Measurements from ENCODE around the gene PNLIPRP3.
"Not testable (repeated sequence)": the region's sequence is repeated elsewhere in the genome, so short reads cannot be mapped to it uniquely, and the experiment has no call there.

The PNLIPRP3 gene
- total RNA-seq, result 0 reads per million in 9 experiments

DNA sequence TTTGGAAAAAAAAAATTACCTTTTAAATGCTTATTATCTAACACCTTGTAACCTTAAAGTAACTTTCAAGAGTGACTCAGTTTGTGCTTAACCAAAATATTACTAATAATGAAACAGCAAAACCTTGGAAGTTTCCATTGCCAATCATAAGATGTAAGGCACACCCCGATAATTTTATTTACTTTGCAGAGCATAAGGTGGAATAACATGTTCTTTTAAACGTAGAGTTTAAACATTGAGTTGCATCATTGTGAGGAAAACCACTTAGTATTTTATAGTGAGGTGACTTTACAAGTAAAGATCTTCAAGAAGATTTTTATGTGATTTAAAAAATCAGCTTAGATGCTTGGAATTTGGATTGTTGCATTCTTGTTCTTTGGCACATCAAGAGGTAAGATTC is at the start of gene PNLIPRP3:
Gene PNLIPRP3 (plus strand): TSS at position 177 of the 400 bp plus-strand sequence. CDS start 166 bp downstream, at position 343.
- Mint-ChIP-seq H3K27me3 (no peaks in the 10 kb centered on the region), H3K27ac (no peak within 1 kb of the TSS), H3K36me3 (ENCODE audit: insufficient read depth) (no peaks in the 10 kb centered on the region), H3K9me3 (peaks cover 0 to 1% of the 10 kb centered on the region in 2 donors), H3K4me3 (no peak within 1 kb of the TSS), H3K4me1 (ENCODE audit: low read depth in 2 of 2) (no peaks in the 10 kb centered on the region)
- DNase-seq, result no peak
- ATAC-seq (replicated peaks), result no peak

DNA sequence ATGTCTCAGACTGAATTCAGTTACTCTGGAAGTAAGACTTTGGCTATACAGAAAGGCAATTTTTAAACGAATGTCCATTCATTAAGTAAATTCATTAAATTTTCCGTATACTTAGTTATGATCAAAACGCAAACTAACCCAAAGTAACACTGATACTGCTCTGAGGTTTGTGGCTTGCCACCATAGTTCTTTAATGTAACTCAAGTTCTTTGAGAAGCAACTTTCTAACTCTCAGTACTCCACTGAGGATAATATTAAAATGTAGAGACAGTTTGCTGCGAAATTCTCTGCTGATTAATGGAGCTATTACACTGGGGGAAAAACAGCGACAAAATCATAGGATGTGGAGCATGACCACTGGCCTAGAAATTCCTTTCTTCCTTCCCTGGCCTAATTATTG is 45.4 kb upstream of the PNLIPRP3 start:
- no peak overlapping the region for H3K4me3 Mint-ChIP-seq

DNA sequence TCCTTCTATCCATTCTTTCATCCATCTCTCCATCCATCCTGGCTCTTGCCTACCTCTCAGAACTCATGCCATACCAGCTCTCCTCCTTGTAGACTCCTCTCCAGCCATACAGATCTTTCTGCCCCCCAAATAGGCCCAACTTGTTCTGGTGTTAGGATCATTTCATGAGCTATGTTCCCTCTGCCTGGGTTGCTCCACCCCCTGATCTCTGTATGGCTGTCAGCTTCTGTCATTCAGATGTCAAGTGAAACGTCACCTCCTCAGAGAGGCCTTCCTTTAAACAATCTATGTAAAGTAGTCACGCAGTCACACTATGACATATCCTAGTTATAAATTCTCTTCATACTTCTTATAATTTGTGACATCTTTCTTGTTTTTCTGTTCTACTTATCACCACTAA is 42.3 kb upstream of the PNLIPRP3 start:
- Mint-ChIP-seq H3K4me3 (no peak overlapping the region), H3K27me3 (no peaks in the 10 kb centered on the region), H3K36me3 (ENCODE audit: insufficient read depth) (no peaks in the 10 kb centered on the region), H3K9me3 (no peaks in the 10 kb centered on the region), H3K4me1 (ENCODE audit: low read depth in 2 of 2) (no peaks in the 10 kb centered on the region), H3K27ac (no peak overlapping the region)
- ATAC-seq (replicated peaks) (no peak), DNase-seq (no peak)

More for the DNA sequence above, 45.4 kb upstream of the PNLIPRP3 start:
- Mint-ChIP-seq H3K27ac (no peak overlapping the region), H3K9me3 (no peaks in the 10 kb centered on the region), H3K27me3 (no peaks in the 10 kb centered on the region), H3K4me1 (ENCODE audit: low read depth in 2 of 2) (peaks cover 0 to 2% of the 10 kb centered on the region in 2 donors), H3K36me3 (ENCODE audit: insufficient read depth) (no peaks in the 10 kb centered on the region)
- DNase-seq (no peak), ATAC-seq (replicated peaks) (no peak)

DNA sequence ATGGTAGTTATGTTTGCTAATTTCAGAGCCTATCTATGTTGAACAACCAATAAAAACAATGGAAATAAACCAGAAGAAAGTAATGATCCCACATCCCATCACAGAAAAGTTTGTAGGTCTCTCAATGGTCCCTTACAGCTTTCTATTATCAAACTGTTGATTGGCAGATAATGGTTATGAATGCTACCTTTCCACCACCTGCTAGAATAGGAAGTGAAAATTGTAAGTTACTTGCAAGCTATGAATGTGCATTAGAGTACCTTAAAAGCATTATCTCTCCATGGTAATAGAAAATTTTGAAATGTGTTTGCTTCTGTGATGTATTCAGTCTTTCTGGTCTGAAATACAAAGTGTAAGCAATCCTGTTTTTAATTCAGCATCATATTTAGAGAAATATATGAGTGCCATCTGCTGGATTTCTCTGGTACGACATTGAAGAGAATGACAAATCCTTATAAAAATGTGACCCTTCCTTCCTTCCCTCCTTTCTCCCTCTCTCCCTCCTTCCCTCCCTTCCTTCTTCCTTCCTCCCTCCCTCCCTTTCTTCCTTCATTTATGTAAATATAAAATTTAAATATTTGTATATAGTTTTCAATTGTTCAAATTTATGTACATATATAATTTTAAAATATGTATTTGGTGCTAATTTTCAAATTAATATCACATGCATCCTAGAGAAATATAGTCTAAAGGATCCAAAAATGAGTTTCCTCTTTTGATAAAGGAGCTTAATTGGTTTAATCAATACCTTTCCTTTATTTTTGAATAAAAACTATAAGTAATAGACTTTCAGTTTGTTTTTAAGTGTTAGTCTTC is 41.4 kb upstream of the PNLIPRP3 start:
- no peak for ATAC-seq (replicated peaks)
- H3K27me3 Mint-ChIP-seq, result no peaks in the 10 kb centered on the region
- H3K36me3 Mint-ChIP-seq (ENCODE audit: insufficient read depth), result no peaks in the 10 kb centered on the region
- no peak overlapping the region for H3K27ac Mint-ChIP-seq
- H3K9me3 Mint-ChIP-seq, result no peaks in the 10 kb centered on the region
- H3K4me3 Mint-ChIP-seq, result no peak overlapping the region
- no peaks in the 10 kb centered on the region for H3K4me1 Mint-ChIP-seq (ENCODE audit: low read depth in 2 of 2)
- no peak for DNase-seq

DNA sequence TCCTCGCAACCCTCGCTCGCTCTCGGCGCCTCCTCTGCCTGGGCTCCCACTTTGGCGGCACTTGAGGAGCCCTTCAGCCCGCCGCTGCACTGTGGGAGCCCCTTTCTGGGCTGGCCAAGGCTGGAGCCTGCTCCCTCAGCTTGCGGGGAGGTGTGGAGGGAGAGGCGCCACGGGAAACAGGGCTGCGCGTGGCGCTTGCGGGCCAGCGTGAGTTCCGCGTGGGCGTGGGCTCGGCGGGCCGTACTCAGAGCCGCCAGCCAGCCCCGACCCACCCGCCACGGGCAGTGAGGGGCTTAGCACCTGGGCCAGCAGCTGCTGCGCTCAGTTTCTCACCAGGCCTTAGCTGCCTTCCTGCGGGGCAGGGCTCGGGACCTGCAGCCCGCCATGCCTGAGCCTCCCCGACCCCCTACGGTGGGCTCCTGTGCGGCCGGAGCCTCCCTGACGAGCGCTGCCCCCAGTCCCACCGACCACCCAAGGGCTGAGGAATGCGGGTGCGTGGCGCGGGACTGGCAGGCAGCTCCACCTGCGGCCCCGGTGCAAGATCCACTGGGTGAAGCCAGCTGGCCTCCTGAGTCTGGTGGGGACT is 34.3 kb upstream of the PNLIPRP3 start:
- ATAC-seq (replicated peaks); H3K36me3 Mint-ChIP-seq (ENCODE audit: insufficient read depth); H3K9me3 Mint-ChIP-seq; H3K4me3 Mint-ChIP-seq; H3K27ac Mint-ChIP-seq; H3K27me3 Mint-ChIP-seq; H3K4me1 Mint-ChIP-seq (ENCODE audit: low read depth in 2 of 2); DNase-seq: not testable (repeated sequence)

DNA sequence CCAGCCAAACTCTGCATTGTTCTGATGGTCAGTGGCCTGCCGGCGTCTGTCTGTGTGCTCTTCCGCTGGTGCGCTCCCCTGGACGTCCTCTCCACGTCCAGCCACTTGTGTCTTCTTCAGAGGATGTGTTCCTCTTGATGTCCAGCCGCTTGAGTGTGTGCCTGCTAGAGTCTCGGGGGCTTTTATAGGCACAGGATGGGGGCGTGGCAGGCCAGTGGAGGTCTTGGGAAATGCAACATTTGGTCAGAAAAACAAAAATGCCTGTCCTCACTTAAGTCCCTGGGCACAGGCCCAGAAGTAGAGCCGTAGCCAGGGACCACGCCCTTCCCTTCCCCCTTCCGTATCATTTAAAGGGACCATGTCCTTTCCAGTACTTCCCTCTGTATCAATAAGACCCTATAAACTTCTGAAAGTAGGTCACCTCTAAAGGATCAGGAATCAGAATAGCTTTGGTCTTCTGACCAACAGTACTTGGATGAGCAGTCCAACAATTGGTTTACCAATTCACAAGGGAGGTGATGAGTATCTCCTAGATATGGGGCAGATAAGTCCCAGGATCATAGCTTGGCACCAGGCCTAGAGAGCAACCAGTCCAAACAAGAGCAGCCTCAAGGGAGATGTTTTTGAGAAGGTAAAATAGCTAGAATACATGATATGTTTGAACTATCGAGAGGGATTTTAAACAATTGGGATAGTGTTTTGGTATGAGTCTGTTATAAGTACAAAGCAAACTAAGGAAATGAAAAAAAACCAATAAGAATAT is 32.2 kb upstream of the PNLIPRP3 start:
- H3K4me3 Mint-ChIP-seq, result no peak overlapping the region
- DNase-seq (no peak), ATAC-seq (replicated peaks) (no peak)
- H3K27ac Mint-ChIP-seq, result no peak overlapping the region
- H3K36me3 Mint-ChIP-seq (ENCODE audit: insufficient read depth), result no peaks in the 10 kb centered on the region
- H3K27me3 Mint-ChIP-seq, result no peaks in the 10 kb centered on the region
- H3K9me3 Mint-ChIP-seq, result peaks cover under 1 to 2% of the 10 kb centered on the region in 2 donors
- no peaks in the 10 kb centered on the region for H3K4me1 Mint-ChIP-seq (ENCODE audit: low read depth in 2 of 2)

DNA sequence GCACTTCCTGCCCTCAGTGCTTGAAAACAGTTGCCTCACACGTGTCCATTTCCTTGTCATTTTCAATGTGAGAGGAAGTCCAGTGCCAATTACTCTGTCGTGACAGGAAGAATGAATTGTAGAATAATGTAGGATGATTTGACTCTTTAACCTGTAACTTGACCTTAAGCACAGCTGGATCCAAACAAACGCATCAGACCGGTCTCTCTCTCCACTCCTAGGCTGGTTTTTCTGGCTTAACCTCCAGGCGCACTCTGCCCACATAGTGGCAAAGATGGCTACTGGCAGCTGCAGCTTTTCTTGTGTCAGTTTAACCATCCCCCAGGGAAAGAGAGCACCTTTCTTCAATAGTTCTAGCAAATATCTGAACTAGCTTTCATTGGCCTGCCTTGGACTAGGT is 29.4 kb upstream of the PNLIPRP3 start:
- ATAC-seq (replicated peaks) (no peak), DNase-seq (no peak)
- H3K27ac Mint-ChIP-seq, result no peak overlapping the region
- H3K27me3 Mint-ChIP-seq, result no peaks in the 10 kb centered on the region
- peaks cover 6 to 18% of the 10 kb centered on the region in 2 donors for H3K9me3 Mint-ChIP-seq
- no peaks in the 10 kb centered on the region for H3K36me3 Mint-ChIP-seq (ENCODE audit: insufficient read depth)
- H3K4me1 Mint-ChIP-seq (ENCODE audit: low read depth in 2 of 2), result no peaks in the 10 kb centered on the region
- no peak overlapping the region for H3K4me3 Mint-ChIP-seq

DNA sequence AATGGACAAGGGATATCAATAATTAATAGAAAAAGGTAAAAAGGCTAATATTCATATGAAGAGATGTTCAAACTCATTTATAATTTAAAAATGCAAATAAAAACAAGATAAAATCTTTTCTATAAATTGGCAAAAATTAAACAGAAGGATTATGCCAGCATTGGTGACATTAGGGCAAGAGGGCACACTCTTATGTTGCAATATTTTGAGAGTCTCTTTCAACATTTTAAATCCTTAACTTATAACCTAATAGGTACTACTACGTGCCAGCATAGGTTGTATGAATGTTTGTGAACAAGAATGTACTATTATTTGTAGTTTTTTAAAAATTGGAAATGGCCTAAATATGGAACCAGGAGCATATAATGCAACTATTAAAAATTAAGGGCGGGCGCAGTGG is 24.8 kb upstream of the PNLIPRP3 start:
- Mint-ChIP-seq H3K4me1 (ENCODE audit: low read depth in 2 of 2) (no peaks in the 10 kb centered on the region), H3K27me3 (no peaks in the 10 kb centered on the region), H3K36me3 (ENCODE audit: insufficient read depth) (no peaks in the 10 kb centered on the region), H3K27ac (no peak overlapping the region), H3K9me3 (peaks cover 9 to 27% of the 10 kb centered on the region in 2 donors), H3K4me3 (no peak overlapping the region)
- ATAC-seq (replicated peaks) (no peak), DNase-seq (no peak)

DNA sequence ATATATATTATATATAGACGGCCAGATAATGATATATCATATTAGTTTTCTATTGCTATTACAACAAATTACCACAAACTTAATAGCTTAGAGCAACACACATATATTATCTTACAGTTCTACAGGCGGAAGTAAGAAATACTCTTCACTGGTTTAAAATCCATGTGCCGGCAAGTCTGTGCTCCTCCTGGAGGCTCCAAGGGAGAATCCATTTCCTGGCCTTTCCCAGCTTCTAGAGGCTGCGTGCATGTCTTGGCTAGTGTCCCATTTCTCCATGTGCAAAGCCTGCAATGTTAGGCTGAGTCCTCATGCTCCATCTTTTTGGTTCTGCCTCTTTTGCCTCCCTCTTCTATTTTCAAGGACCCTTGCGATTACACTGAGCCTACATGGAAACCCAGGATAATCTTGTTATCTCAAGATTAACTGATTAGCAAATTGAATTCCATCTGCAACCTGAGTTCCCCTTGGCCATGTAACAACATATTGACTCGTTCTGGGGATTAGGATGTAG is 23.9 kb upstream of the PNLIPRP3 start:
- no peaks in the 10 kb centered on the region for H3K4me1 Mint-ChIP-seq (ENCODE audit: low read depth in 2 of 2)
- ATAC-seq (replicated peaks), result no peak
- no peaks in the 10 kb centered on the region for H3K27me3 Mint-ChIP-seq
- no peak overlapping the region for H3K27ac Mint-ChIP-seq
- peaks cover 9 to 27% of the 10 kb centered on the region in 2 donors for H3K9me3 Mint-ChIP-seq
- DNase-seq, result no peak
- H3K36me3 Mint-ChIP-seq (ENCODE audit: insufficient read depth), result no peaks in the 10 kb centered on the region
- no peak overlapping the region for H3K4me3 Mint-ChIP-seq

DNA sequence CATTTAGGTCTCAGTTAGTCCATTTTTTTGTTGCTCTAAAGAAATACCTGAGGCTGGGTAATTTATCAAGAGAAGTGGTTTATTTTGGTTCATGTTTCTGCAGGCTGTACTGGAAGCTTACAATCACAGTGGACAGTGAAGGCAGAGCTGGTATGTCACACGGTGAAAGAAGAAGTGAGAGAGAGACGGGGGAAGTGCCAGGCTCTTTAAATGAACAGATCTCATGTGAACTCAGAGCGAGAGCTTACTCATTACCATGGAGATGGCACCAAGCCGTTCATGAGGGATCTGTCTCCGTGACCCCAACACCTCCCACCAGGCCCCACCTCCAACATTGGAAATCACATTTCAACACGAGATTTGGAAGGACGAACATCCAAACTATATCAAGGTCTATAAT is 18.9 kb upstream of the PNLIPRP3 start:
- no peaks in the 10 kb centered on the region for H3K27me3 Mint-ChIP-seq
- H3K27ac Mint-ChIP-seq, result no peak overlapping the region
- H3K9me3 Mint-ChIP-seq, result peaks cover 8 to 9% of the 10 kb centered on the region in 2 donors
- no peaks in the 10 kb centered on the region for H3K36me3 Mint-ChIP-seq (ENCODE audit: insufficient read depth)
- no peak overlapping the region for H3K4me3 Mint-ChIP-seq
- no peaks in the 10 kb centered on the region for H3K4me1 Mint-ChIP-seq (ENCODE audit: low read depth in 2 of 2)
- ATAC-seq (replicated peaks), result no peak
- no peak for DNase-seq

DNA sequence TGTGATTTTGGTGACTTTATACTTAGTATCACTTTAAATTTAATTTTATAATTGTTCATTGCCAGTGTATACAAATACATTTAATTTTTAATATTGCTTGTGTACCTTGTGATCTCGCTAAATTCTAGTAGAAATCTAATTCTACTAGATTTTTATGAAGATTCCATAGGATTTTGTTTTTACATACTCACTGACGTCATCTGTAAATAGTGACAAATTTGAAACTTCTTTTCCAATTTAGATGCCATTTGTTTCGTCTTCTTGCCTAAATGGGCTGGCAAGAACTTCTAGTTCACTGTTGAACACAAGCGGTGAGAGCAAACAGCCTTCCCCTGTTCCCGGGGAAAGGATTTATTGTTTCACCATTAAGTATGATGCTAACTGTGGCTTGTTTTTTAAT is 17.3 kb upstream of the PNLIPRP3 start:
- Mint-ChIP-seq H3K4me1 (ENCODE audit: low read depth in 2 of 2) (no peaks in the 10 kb centered on the region), H3K4me3 (no peak overlapping the region), H3K9me3 (peaks cover 0 to 9% of the 10 kb centered on the region in 2 donors), H3K27ac (no peak overlapping the region), H3K36me3 (ENCODE audit: insufficient read depth) (no peaks in the 10 kb centered on the region), H3K27me3 (no peaks in the 10 kb centered on the region)
- no peak for DNase-seq
- ATAC-seq (replicated peaks), result no peak

DNA sequence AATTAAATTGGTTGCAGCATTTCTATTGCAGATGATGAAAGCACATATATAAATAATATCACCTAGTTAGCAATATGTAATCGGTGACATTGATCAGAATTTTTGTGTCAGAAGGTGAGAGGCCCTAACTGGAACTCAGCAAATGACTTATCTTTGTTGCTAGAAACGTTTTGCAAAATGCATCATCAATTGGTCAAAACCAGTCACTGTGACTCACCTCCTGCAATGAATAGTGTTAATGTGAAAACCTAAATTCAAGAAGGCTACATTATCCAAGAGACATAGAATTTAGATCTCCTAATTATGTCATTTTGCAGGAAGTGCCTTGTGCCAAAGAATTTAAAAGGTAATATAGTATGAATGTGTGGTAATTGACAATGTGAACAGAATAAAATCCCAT is 9.8 kb upstream of the PNLIPRP3 start:
- H3K4me1 Mint-ChIP-seq (ENCODE audit: low read depth in 2 of 2), result no peaks in the 10 kb centered on the region
- no peak for DNase-seq
- H3K27ac Mint-ChIP-seq, result no peak overlapping the region
- H3K27me3 Mint-ChIP-seq, result no peaks in the 10 kb centered on the region
- ATAC-seq (replicated peaks), result no peak
- H3K36me3 Mint-ChIP-seq (ENCODE audit: insufficient read depth), result no peaks in the 10 kb centered on the region
- peaks cover 0 to 2% of the 10 kb centered on the region in 2 donors for H3K9me3 Mint-ChIP-seq
- H3K4me3 Mint-ChIP-seq, result no peak overlapping the region

DNA sequence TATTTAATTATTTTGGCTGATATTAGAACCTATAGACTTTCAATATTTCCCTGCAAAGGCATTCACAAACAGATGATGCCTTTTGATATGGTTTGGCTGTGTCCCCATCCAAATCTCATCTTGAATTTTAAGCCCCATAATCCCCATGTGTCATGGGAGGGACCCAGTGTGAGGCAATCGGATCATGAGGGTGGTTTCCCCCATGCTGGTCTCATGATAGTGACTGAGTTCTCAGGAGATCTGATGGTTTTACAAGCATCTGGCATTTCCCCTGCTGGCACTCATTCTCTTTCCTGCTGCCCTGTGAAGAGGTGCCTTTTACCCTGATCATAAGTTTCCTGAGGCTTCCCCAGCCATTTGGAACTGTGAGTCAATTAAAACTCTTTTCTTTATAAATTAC is 9.3 kb upstream of the PNLIPRP3 start:
- H3K4me1 Mint-ChIP-seq (ENCODE audit: low read depth in 2 of 2), result no peaks in the 10 kb centered on the region
- DNase-seq (no peak), ATAC-seq (replicated peaks) (no peak)
- H3K36me3 Mint-ChIP-seq (ENCODE audit: insufficient read depth), result no peaks in the 10 kb centered on the region
- H3K9me3 Mint-ChIP-seq, result peaks cover 0 to 3% of the 10 kb centered on the region in 2 donors
- H3K4me3 Mint-ChIP-seq, result no peak overlapping the region
- H3K27ac Mint-ChIP-seq, result no peak overlapping the region
- H3K27me3 Mint-ChIP-seq, result no peaks in the 10 kb centered on the region
